ENCODE measurements around the gene FPR3. TPM values are rescaled to one million over a fixed set of nuclear protein-coding genes. Genes with fewer than 3 reads are reported as not detected.

FPR3 gene
- total RNA-seq, 1 experiment from 2014 or later, result not detected

DNA sequence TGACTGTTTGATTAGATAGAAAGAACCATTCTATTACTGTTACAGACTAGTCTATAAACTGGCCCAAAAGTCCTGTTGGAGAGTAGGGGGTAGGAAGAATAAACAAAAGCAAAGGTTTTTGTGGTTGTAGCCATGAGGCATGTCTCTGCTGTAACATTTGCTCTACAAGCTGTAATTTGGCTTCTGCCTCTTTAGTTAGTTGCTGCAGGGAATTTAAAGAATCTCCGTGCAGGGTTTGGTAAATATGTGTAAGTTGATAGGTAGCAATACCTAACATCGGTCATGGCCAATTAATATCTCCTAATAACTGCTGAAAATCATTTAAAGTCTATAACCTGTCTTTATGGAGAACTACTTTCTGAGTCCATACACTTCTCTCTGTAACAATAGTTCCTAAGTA, 13.0 kb downstream of the FPR3 start:
- WGBS (ENCODE audit: extremely low coverage, insufficient read length, low lambda C conversion rate), result no CpG with 5 or more reads among the region's 2 CpGs
- Histone ChIP-seq H2BK20ac (ENCODE audit: low read depth, low read length, poor library complexity, severe bottlenecking) (no peak overlapping the region), H3K9me3 (ENCODE audit: control insufficient read depth, low read depth, low read length) (peaks cover 4% of the 10 kb centered on the region), H3K23ac (ENCODE audit: insufficient read length, low read depth, low read length) (no peak overlapping the region), H3K23me2 (ENCODE audit: insufficient read length, low read depth, low read length, poor library complexity, severe bottlenecking) (no peaks in the 10 kb centered on the region), H3K18ac (ENCODE audit: insufficient read length, low read depth, low read length) (no peak overlapping the region), H3K27ac (ENCODE audit: insufficient read length, low read depth, low read length) (no peak overlapping the region), H3K79me1 (ENCODE audit: insufficient read depth, low read depth, low read length, poor library complexity, severe bottlenecking) (no peaks in the 10 kb centered on the region), H3K4ac (ENCODE audit: low read depth, low read length) (no peak overlapping the region), H2BK15ac (ENCODE audit: low read depth, low read length) (no peak overlapping the region), H2BK5ac (ENCODE audit: insufficient read length, low read length) (no peak overlapping the region), H4K91ac (ENCODE audit: insufficient read length, low read depth, low read length) (no peak overlapping the region), H3K79me2 (ENCODE audit: insufficient read depth, low read length) (no peaks in the 10 kb centered on the region), H2AFZ (ENCODE audit: low read length) (no peak overlapping the region), H3T11ph (ENCODE audit: low read length) (no peak overlapping the region), H2AK5ac (ENCODE audit: insufficient read length, low read length) (no peak overlapping the region), H3K27me3 (ENCODE audit: insufficient read depth, low read length) (no peaks in the 10 kb centered on the region), H4K20me1 (ENCODE audit: control insufficient read depth, insufficient read depth, insufficient read length) (no peaks in the 10 kb centered on the region), H3K4me1 (ENCODE audit: insufficient read depth, low read length) (no peaks in the 10 kb centered on the region), H3K4me2 (ENCODE audit: insufficient read depth, insufficient read length, low read length) (no peak overlapping the region), H4K5ac (ENCODE audit: insufficient read length, low read depth, low read length) (no peak overlapping the region), H2BK120ac (ENCODE audit: low read depth, low read length, poor library complexity, severe bottlenecking) (no peak overlapping the region), H4K8ac (replicated peaks; ENCODE audit: insufficient read length, low read depth, low read length) (no peak overlapping the region), H2BK12ac (ENCODE audit: insufficient read length, low read depth, low read length) (no peak overlapping the region), H3K14ac (ENCODE audit: insufficient read depth, low read length) (no peak overlapping the region), H3K56ac (ENCODE audit: insufficient read length, low read depth, low read length) (no peak overlapping the region), H3K9ac (ENCODE audit: extremely low read depth, insufficient read length, low read length) (no peak overlapping the region)
- TF ChIP-seq, protein P1, sequence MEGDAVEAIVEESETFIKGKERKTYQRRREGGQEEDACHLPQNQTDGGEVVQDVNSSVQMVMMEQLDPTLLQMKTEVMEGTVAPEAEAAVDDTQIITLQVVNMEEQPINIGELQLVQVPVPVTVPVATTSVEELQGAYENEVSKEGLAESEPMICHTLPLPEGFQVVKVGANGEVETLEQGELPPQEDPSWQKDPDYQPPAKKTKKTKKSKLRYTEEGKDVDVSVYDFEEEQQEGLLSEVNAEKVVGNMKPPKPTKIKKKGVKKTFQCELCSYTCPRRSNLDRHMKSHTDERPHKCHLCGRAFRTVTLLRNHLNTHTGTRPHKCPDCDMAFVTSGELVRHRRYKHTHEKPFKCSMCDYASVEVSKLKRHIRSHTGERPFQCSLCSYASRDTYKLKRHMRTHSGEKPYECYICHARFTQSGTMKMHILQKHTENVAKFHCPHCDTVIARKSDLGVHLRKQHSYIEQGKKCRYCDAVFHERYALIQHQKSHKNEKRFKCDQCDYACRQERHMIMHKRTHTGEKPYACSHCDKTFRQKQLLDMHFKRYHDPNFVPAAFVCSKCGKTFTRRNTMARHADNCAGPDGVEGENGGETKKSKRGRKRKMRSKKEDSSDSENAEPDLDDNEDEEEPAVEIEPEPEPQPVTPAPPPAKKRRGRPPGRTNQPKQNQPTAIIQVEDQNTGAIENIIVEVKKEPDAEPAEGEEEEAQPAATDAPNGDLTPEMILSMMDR (conservative IDR thresholded peaks at IDR 0.05), result no peak
- H3K27me3 Mint-ChIP-seq (ENCODE audit: low read depth), result no peaks in the 10 kb centered on the region
- H3K9me3 Mint-ChIP-seq, result peaks cover 87 to 90% of the 10 kb centered on the region in 2 experiments
- peaks cover 3 to 37% (median 9%) of the 10 kb centered on the region in 3 experiments; a peak in 4 of 7 replicates for H3K36me3 Mint-ChIP-seq (ENCODE audit: insufficient read depth in 1 of 3, low read depth in 3 of 3)
- 0 out of 7 replicates have a peak overlapping the region, but pooled peaks of 1 of the 3 experiments have one; percentile 60 for H3K27ac Mint-ChIP-seq
- peaks cover 0 to 18% of the 10 kb centered on the region in 2 experiments; a peak in 2 of 4 replicates for H3K4me1 Mint-ChIP-seq
- no peak for DNase-seq
- no peak overlapping the region for H3K4me3 Mint-ChIP-seq

Data from H9 (cell line).